Natural killer cell treated with Interleukin-12 subunit alpha and Interleukin-12 subunit beta and Interleukin-15 and Interleukin-18, amount 100 ng/mL, for 72 hours (primary cell): ENCODE measurements around the gene ZNF408. TPM values are rescaled to one million over a fixed set of nuclear protein-coding genes. Genes with fewer than 3 reads are reported as not detected.

Experiments
- ATAC-seq, 2 donors: fragments of 150-1000 bp; cut with Tn5 transposase in 1 of 2; sonication (Bioruptor Pico), chemical (Tn5 transposase) in 1 of 2; 2 replicates each; pipeline ENCODE4 v1.10.0; 2021
- DNase-seq: peaks from one replicate; pipeline ENCODE4 v3.0.0; 2022; ENCODE audit warnings: low spot score
- H3K27ac Mint-ChIP-seq, 2 donors: 1 replicate in 1 of 2; 2 replicates in 1 of 2; pipeline ENCODE4 v1.8.0; 2022; ENCODE audit warnings: mixed read lengths in 2 of 2, mild to moderate bottlenecking in 1 of 2, moderate library complexity in 1 of 2
- H3K27me3 Mint-ChIP-seq, 2 donors: 1 replicate in 1 of 2; 2 replicates in 1 of 2; pipeline ENCODE4 v1.8.0; 2022; ENCODE audit warnings: mixed read lengths in 2 of 2
- H3K36me3 Mint-ChIP-seq: one replicate; pipeline ENCODE4 v1.8.0; 2022; ENCODE audit warnings: mixed read lengths
- H3K4me1 Mint-ChIP-seq, 2 donors: 1 replicate in 1 of 2; 2 replicates in 1 of 2; pipeline ENCODE4 v1.8.0; 2022; ENCODE audit warnings: low read depth in 2 of 2, mixed read lengths in 2 of 2, mild to moderate bottlenecking in 1 of 2
- H3K4me3 Mint-ChIP-seq: one replicate; pipeline ENCODE4 v1.8.0; 2022; ENCODE audit warnings: mixed read lengths
- H3K9me3 Mint-ChIP-seq: 2 replicates; pipeline ENCODE4 v1.8.0; 2022; ENCODE audit warnings: mixed read lengths
- total RNA-seq, 2 donors: library from RNA; stranded (reverse); gene quantifications; one replicate each; pipeline ENCODE4 v1.2.3, GENCODE V29; 2022

ZNF408 gene
- total RNA-seq, 2 donors from 2014 or later: 14.4 to 15.0 TPM

DNA sequence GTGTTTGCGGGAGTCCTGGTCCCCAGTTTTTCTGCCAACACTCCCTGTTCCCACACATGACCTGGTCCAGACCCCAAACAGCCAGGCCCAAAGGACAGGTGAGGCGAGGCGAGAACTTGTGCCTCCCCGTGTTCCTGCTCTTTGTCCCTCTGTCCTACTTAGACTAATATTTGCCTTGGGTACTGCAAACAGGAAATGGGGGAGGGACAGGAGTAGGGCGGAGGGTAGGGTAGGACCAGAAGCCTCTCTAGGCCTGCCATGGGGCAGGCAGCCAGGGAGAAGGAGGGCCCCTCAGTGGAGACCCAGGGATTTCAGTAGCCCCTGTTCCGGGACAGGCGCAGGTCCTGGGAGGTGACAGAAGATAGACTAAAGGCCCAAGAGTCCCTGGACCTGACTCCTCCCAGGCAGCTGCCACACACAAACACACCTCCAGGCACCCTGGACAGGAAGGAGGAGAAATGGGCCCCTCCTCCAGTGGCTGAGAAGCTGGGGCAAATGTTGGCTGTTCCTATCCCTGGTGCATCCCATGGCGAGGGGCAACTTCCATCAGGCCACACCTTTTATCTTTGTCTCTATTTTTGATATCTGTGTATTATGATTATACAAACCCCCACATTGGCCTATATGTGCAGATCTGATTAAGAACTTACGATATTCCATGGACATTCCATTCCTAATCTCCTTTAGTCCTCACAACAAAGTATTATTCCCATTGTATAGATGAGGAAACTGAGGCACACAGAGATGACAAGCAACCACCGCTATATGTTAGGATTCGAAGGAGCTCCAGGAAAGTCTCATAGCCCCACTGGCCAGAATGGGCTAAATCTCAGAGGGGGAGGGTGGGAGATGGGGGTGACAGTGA is 17.6 kb downstream of the ZNF408 start:
- no peaks in the 10 kb centered on the region for H3K36me3 Mint-ChIP-seq
- no peaks in the 10 kb centered on the region for H3K27me3 Mint-ChIP-seq
- no peaks in the 10 kb centered on the region for H3K9me3 Mint-ChIP-seq
- ATAC-seq (no peak), DNase-seq (no peak)
- H3K27ac Mint-ChIP-seq: no peak overlapping the region
- no peak overlapping the region for H3K4me3 Mint-ChIP-seq
- no peaks in the 10 kb centered on the region for H3K4me1 Mint-ChIP-seq

DNA sequence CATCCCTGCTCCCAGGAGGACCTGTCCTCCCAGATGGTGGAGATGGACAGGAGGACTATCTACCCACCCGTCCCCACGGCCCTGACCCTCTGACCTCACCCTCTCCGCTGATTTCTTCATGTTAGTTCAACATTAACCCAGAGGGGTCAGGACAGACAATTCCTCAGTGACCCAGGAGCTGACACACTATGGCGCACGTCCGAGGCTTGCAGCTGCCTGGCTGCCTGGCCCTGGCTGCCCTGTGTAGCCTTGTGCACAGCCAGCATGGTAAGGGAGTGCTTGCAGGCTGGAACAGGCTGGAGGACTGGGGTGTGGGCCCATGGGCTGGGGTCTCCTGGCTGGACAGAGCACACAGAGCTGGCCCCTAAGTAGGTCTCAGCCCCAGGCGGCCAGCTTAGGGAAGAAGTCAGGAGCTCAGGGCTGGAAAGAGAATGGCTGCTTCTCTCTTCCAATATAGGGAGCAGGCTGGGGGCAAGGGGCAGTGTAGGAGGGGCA is 18.3 kb downstream of the ZNF408 start, which contains the start of gene F2:
Gene F2 (plus strand): TSS at position 166 of the 495 bp plus-strand sequence. CDS start 23 bp downstream, at position 189.
- no peak for DNase-seq
- peak; percentile 15 for ATAC-seq
- Mint-ChIP-seq H3K4me1 (no peaks in the 10 kb centered on the region), H3K27ac (no peak within 1 kb of the TSS), H3K36me3 (no peaks in the 10 kb centered on the region), H3K4me3 (no peak within 1 kb of the TSS), H3K9me3 (no peaks in the 10 kb centered on the region), H3K27me3 (no peaks in the 10 kb centered on the region)

DNA sequence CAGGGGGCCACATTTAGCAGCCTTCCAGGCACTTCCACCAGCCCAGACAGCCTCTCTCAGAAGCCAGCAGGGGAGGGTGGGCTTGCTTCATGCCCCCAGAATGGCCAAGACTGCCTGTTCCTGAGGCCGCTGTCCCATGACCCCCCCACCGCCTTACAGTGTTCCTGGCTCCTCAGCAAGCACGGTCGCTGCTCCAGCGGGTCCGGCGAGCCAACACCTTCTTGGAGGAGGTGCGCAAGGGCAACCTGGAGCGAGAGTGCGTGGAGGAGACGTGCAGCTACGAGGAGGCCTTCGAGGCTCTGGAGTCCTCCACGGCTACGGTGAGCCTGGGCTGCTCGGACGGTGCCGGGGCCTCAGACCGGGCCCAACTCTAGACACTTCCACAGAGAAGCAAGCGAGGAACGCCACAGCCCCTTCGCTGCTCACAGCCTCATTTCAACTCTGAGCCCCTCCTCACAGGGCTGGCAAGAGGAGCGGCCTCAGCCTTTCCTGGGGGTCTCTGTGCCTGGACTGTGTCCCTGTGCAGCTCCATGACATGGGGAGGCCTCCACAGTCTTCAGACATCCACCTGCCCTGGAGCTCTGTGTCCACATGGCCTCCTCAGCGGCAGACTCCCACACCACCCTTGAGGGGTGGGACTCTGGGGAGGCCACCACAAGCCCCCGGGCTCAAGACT is 18.9 kb downstream of the ZNF408 start:
- Mint-ChIP-seq H3K27ac (no peak overlapping the region), H3K27me3 (no peaks in the 10 kb centered on the region), H3K4me3 (no peak overlapping the region), H3K4me1 (no peaks in the 10 kb centered on the region), H3K9me3 (no peaks in the 10 kb centered on the region), H3K36me3 (no peaks in the 10 kb centered on the region)
- DNase-seq (no peak), ATAC-seq (peak; percentile 27 to 43)

GRCh38 chr11:46721286-46721685 is 20.5 kb downstream of the ZNF408 start:
- no peaks in the 10 kb centered on the region for H3K4me1 Mint-ChIP-seq
- no peak overlapping the region for H3K4me3 Mint-ChIP-seq
- H3K27me3 Mint-ChIP-seq: no peaks in the 10 kb centered on the region
- H3K36me3 Mint-ChIP-seq: no peaks in the 10 kb centered on the region
- ATAC-seq: no peak
- no peak for DNase-seq
- no peaks in the 10 kb centered on the region for H3K9me3 Mint-ChIP-seq
- no peak overlapping the region for H3K27ac Mint-ChIP-seq

DNA sequence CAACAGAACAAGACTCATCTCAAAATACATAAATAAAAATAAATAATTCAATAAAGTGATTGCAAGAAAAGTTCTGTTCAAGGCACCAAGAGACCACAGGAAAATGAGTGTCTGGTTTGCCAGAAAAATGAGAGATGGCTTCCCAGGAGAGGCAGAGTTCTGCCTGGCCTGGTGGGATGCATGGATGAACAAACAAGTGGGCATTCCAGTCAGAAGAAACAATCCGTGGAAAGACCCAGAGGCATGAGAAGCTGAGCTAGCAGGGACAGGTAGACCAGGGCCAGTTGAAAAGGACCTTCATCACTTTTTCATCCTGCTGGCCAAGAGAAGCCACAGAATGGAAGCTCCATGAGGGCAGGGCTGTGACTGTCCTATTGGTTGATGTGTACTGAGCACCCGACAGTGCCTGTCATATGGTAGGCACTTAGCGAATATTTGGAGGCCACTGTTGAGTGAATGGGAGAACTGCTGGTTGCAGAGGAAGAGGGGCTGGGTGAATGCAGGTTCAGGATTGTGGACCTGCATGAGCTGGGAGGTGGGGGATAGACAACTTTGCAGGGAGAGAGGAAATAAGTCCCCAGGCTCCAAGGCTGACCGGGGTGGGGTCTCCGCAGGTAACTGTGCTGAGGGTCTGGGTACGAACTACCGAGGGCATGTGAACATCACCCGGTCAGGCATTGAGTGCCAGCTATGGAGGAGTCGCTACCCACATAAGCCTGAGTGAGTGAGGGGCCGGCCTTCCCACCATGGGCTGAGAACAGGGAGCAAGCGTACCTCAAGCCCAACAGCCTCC is 21.9 kb downstream of the ZNF408 start:
- no peak for DNase-seq
- no peak overlapping the region for H3K4me3 Mint-ChIP-seq
- ATAC-seq: no peak

DNA sequence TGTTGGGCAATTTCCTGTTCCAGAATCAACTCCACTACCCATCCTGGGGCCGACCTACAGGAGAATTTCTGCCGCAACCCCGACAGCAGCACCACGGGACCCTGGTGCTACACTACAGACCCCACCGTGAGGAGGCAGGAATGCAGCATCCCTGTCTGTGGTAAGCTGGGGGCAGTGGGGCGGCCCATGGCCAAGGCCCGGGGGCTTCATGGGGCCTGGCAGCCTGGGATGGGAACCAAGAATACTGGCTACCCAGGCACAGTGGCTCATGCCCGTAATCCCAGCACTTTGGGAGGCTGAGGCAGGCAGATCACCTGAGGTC is 22.5 kb downstream of the ZNF408 start:
- DNase-seq: no peak
- ATAC-seq: no peak
- Mint-ChIP-seq H3K9me3 (no peaks in the 10 kb centered on the region), H3K36me3 (no peaks in the 10 kb centered on the region), H3K4me1 (no peaks in the 10 kb centered on the region), H3K27ac (no peak overlapping the region), H3K27me3 (no peaks in the 10 kb centered on the region), H3K4me3 (no peak overlapping the region)

More for the DNA sequence above, 21.9 kb downstream of the ZNF408 start:
- Mint-ChIP-seq H3K36me3 (no peaks in the 10 kb centered on the region), H3K27me3 (no peaks in the 10 kb centered on the region), H3K4me1 (no peaks in the 10 kb centered on the region), H3K27ac (no peak overlapping the region), H3K9me3 (no peaks in the 10 kb centered on the region)

DNA sequence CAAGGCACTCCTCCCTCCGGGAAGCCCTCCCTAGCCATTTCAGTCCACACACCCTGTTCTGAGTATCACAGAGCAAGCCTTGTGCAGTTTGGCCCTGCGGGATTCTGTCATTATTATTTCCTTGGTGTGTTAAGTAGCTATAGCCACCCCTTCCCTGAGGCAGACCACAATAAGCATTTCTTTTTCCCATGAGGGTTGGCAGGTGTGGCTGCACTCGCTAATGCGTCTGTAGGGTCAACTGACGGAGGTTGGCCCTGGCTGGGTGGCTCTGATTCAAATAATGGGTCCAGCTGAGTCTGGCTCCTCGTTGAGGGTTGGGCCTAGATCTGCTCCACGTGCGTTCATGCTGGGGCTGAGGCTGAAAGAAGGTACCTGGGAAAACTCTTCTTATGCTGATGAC is 23.3 kb downstream of the ZNF408 start:
- Mint-ChIP-seq H3K36me3 (no peaks in the 10 kb centered on the region), H3K4me1 (no peaks in the 10 kb centered on the region), H3K4me3 (no peak overlapping the region), H3K9me3 (no peaks in the 10 kb centered on the region), H3K27ac (no peak overlapping the region), H3K27me3 (no peaks in the 10 kb centered on the region)
- no peak for ATAC-seq
- DNase-seq: no peak

GRCh38 chr11:46725338-46726205 is 24.7 kb downstream of the ZNF408 start:
- ATAC-seq (no peak), DNase-seq (no peak)
- H3K36me3 Mint-ChIP-seq: no peaks in the 10 kb centered on the region
- no peak overlapping the region for H3K27ac Mint-ChIP-seq
- H3K27me3 Mint-ChIP-seq: no peaks in the 10 kb centered on the region
- no peaks in the 10 kb centered on the region for H3K4me1 Mint-ChIP-seq
- H3K4me3 Mint-ChIP-seq: no peak overlapping the region
- no peaks in the 10 kb centered on the region for H3K9me3 Mint-ChIP-seq

DNA sequence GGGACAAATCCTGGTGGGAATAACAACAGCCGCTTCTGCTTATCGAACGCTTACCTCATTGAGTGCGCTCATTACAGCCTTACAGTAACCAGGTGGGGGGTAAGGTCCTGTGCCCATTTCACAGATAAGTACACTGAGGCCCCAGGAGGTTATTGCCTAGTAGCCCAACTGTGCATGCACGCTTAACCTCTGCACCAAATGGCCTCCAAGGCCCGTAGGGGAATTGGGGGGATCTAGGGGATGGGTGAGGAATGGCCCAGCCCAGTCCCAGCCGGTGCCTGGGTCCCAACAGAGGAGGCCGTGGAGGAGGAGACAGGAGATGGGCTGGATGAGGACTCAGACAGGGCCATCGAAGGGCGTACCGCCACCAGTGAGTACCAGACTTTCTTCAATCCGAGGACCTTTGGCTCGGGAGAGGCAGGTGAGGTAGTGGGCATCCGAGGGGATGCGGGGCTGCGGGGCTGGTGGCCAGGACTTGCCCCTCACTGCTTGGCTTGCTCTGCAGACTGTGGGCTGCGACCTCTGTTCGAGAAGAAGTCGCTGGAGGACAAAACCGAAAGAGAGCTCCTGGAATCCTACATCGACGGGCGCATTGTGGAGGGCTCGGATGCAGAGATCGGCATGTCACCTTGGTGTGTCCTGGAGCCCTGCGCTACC is 25.5 kb downstream of the ZNF408 start:
- Mint-ChIP-seq H3K36me3 (no peaks in the 10 kb centered on the region), H3K4me1 (no peaks in the 10 kb centered on the region), H3K27ac (no peak overlapping the region), H3K27me3 (no peaks in the 10 kb centered on the region), H3K9me3 (no peaks in the 10 kb centered on the region), H3K4me3 (no peak overlapping the region)
- ATAC-seq (peak in 1 of 2 donors; percentile 25), DNase-seq (no peak)

DNA sequence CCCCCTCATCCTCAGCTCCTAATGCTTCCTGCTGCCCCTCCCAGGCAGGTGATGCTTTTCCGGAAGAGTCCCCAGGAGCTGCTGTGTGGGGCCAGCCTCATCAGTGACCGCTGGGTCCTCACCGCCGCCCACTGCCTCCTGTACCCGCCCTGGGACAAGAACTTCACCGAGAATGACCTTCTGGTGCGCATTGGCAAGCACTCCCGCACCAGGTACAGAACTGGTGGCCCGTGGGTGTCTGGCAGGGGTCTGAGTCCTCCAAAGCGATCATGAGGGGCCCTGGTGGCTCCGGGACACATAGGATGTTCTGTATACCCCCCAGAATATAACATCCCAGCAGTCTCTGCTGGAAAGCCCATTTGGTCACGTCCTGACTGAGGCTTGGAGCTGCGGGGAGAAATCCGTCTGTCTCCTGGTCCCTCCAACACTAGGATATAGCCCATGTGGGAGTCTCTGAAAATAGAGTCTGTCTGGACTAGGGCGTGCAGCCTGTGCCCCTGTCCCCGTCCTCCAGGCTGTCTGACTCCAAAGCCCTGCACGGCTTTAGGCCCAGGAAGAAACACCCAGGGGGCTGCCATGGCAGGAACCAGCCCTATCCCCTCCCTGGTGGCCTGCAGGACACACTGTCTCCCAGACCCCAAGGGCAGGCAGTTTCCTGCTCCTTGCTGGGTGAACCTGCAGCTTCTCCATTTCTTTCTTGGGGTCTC is 27.3 kb downstream of the ZNF408 start:
- Mint-ChIP-seq H3K4me3 (no peak overlapping the region), H3K27me3 (no peaks in the 10 kb centered on the region), H3K27ac (no peak overlapping the region), H3K4me1 (no peaks in the 10 kb centered on the region), H3K9me3 (no peaks in the 10 kb centered on the region), H3K36me3 (no peaks in the 10 kb centered on the region)
- ATAC-seq: peak in 1 of 2 donors; percentile 24
- no peak for DNase-seq

- DNase-seq: no peak
- H3K27me3 Mint-ChIP-seq: no peaks in the 10 kb centered on the region
- no peak overlapping the region for H3K27ac Mint-ChIP-seq
- ATAC-seq: no peak
- H3K9me3 Mint-ChIP-seq: no peaks in the 10 kb centered on the region
- no peaks in the 10 kb centered on the region for H3K36me3 Mint-ChIP-seq
- H3K4me3 Mint-ChIP-seq: no peak overlapping the region
- no peaks in the 10 kb centered on the region for H3K4me1 Mint-ChIP-seq
These were observed 27.8 kb downstream of the ZNF408 start for GRCh38 chr11:46728659-46729040.
